T-helper 22 cell (primary cell): ENCODE data around the gene KSR2.
"Not testable (repeated sequence)": the region's sequence is repeated elsewhere in the genome, so short reads cannot be mapped to it uniquely, and the experiment has no call there.

Source experiments
- DNase-seq: peaks from one replicate; pipeline ENCODE4 v3.0.0-alpha.2; 2020; ENCODE audit warnings: low read depth

KSR2 gene

DNA sequence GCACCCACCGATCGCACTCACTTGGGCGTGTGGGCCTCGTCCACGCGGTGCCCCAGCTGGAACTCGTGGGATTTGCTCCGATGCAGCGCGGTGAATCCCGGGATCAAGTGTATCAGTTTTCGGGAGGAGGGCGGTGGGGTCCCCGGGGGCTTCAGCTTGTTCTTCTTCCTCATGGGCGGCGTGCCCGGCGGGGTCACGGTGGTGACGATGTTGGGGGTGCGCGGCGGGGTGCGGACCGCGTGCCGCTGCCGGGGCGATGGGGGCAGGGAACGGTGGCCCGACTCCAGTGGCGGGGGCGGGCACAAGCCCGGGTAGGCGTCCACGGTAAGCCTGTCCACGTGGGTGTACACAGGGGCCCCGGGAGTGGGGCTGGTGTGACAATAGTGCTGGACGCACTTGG lies 207.8 kb downstream of the KSR2 start:
- no peak for DNase-seq

DNA sequence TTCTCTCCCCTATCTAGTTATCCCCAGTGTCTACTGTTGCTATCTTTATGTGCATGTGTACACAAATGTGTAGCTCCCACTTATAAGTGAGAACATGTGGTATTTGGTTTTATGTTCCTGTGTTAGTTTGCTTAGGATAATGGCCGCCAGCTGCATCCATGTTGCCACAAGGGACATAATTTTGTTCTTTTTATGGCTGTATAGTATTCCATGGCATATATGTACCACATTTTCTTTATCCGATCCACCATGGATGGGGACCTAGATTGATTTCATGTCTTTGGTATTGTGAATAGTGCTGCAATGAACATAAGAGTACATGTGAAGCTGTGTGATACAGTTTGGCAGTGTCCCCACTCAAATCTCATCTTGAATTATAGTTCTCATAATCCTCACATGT lies 218.1 kb downstream of the KSR2 start:
- no peak for DNase-seq

- DNase-seq: no peak
Measured at GRCh38 chr12:117749431-117749830, 219.4 kb downstream of the KSR2 start.

GRCh38 chr12:117746358-117746757 lies 222.4 kb downstream of the KSR2 start:
- DNase-seq: not testable (repeated sequence)

DNA sequence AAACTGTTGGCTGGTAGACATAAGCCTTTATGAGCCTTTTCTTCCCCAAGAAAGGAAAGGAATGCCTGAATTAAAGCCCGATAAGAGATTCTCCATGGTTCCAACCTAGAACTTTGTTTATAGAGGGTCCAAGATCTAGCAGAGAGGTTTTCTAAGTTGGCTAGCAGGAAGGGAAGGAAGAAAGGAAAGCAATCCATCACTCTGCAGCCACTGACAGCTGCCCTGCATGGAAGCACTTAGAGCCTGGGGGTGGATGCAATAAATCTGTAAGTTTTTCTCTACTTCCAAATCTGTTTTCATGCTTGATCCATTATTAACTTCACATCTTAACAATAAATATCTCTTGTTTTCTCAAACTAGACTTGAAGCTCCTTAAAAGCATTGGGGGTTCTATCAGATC lies 224.4 kb downstream of the KSR2 start:
- DNase-seq: no peak

DNA sequence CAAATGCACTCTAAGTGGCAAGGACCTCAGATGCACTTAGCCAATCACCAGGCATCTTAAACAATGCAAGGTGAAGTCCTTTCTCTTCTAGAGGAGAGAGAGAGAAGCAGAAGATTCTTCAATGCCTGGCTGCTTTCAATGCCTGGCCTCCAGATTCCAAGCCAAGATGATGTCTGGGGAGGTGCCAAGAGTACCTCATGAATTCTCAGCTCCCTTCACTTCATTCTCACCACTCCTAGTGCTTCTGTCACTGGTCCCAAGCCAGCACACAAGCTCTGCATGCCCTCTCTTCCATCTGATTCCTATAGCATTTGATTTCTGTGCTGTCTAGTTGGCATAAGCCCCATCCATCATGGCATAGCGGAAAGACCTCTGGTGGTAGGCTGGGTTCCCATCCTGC lies 225.0 kb downstream of the KSR2 start:
- DNase-seq: no peak

- DNase-seq: no peak
Measured at GRCh38 chr12:117742721-117743120, 226.1 kb downstream of the KSR2 start.

DNA sequence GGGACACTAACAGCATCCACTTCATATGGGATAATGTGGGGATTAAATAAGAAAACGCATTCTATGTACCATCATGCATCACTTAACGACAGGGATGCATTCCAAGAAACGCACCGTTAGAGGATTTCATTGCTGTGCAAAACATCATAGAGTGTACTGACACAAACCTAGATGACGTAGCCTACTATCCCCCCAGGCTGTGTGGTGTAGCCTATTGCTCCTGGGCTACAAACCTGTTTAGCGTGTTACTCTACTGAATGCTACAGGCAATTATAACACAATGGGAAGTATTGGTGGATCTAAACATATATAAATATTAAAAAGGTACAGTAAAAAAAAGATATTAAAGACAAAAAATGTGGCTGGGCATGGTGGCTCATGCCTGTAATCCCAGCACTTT lies 230.6 kb downstream of the KSR2 start:
- DNase-seq: no peak

DNA sequence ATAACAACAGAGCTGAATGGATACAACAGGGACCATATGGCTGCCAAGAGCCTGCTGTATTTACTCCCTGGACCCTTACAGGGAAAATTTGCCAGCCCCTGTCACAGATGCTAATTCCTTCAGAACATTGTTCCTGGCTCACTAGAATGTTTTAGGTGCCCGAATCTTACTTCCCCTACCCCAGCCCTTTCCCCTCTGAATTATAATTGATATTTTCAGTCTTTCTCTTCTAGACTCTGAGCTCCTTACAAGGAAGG lies 235.3 kb downstream of the KSR2 start:
- DNase-seq: no peak

DNA sequence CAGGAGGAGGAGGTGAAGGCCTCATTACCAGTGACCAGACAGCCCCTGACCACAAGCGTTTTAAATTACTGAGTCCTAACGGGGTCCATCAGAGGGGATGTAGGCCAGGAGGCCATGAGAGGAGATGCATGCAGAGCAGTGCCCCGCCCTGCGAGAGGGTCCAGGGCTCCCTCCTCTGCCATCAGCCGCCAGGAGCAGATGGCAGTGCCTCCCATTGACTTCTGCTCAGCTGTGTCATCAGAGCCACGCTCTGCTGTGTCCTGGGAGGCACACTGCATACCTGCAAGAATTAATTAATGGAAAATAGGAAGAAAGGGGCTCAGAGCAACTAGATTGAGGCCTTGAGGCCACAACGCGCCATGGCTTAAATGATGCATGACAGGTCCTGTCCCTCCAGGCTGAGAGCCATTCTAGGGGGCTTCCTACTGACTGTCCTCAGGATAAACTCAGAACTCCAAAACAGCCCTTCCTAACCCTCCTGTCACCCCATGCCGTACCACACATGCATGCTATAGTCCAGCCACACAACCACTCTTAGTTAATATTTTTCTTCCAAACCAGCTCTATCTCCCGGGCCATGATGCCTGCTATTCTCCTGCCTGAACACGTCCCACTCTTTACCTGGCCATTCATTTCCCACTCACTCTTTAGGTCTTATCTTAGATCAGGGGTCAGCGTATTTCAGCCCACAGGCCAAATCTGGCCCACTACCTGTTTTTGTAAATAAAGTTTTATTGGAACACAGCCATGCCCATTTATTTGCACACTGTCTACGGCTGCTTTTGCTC lies 235.8 kb downstream of the KSR2 start:
- DNase-seq: no peak

- not testable (repeated sequence) for DNase-seq
Measured at GRCh38 chr12:117731131-117731530, 237.7 kb downstream of the KSR2 start.

- no peak for DNase-seq
Measured at GRCh38 chr12:117727301-117727700, 241.5 kb downstream of the KSR2 start.

GRCh38 chr12:117724543-117724942 lies 244.2 kb downstream of the KSR2 start:
- DNase-seq: no peak

GRCh38 chr12:117718559-117718958 lies 250.2 kb downstream of the KSR2 start:
- DNase-seq: no peak

DNA sequence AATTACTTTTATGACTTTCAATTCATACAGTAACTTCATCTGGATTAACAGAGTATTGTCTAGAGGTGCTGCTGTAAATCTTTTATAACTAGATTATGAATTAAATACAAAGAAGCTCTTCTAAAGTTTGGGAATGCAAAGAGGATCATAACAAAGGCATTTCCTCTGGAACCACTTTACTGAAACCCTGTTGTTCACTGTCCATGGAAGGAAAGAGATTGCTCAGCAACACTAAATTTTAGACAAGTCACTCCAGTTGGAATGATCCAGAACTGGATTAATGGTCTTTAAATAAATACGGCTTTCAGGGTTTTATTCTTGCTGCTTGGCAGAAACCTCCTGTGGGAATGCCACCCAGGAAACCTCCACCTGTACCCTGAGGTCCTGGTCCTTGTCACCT lies 250.6 kb downstream of the KSR2 start:
- no peak for DNase-seq

DNA sequence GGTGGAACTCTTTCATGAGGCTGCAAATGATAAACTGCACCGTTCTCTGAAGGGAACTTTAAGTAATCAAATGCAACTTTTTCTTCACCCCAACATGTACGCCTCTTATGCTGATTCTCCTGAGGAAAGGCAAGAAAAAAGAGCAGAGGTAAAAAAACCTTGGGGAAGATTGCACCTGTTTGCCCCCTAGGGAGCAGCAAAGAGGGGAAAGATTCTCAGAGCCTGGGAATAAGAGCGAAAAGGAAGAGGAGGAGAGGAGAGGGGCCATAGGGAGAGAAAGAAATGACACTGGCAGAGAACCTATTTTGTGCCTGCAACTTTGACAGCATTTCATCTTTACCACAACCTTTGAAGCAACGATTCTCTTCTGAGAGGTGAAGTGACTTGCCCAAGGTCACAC lies 254.6 kb downstream of the KSR2 start:
- no peak for DNase-seq

DNA sequence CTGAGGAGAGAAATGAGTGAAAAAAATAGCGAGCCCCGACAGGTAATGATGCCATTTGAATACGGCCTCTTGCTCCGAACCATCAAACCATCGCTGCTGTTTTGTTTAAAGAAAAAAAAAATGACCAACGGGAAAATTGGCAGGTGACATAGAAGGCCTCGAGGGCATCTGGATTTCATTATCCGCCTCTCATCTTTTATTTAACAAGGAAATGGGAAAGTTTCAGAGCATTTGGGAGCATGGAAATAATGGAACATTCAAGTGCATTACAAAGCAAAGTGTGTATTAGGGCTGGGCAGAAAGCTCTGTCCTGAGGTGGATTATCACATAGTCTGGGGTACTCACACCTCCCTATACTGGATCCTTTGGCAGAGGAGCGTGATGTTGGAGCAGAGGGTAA lies 258.7 kb downstream of the KSR2 start:
- DNase-seq: no peak

DNA sequence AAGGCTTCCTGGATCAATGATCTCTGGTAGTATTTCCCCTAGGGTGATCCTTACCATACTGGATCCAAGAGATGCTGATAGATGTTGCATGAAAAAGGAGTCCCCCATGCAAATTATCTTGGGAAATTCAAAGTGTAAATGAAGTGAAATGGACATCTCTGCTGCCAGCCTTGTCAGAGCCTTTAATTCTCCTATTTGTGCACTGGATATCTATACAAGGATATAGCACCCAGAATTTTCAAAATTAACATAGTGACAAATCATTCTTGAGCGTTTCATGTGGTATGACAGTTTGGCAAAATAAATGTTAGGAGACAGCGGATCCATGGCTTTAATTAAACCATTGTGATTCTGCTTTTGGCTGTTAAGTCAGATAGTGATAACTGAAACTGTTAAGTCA lies 260.9 kb downstream of the KSR2 start:
- DNase-seq: no peak

GRCh38 chr12:117703584-117703983 lies 265.2 kb downstream of the KSR2 start:
- DNase-seq: no peak

DNA sequence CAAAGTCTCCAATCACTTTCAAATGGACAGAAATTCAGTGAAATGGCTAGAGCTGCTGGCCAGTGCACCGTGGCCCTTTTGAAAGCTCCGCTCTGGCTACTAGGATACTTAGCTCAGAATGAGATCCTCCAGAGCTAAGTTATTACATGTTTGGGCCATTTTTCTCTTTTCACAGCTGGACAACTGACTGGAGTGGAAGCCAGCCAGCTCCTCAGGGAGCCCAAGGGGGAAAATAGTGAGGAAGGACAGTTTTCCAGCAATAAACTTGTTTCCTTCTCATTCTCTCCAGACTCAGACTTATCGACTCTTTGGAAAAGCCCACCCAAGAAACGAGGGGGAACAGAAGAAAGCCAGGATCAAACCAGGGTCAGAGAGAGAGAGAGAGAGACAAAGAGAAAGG lies 266.0 kb downstream of the KSR2 start:
- DNase-seq: no peak

DNA sequence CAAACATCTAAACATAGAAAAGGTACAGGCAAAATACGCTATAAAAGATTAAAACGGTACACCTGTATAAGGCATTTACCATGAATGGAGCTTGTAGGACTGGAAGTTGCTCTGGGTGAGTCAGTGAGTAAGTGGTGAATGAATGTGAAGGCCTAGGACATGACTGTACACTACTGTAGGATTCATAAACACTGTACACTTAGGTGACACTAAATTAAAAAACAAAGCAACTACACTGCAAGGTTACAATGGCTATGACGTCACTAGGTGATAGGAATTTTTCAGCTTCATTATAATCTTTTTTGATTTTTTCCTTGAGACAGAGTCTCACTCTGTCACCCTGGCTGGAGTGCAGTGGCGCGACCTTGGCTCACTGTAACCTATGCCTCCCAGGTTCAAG lies 269.2 kb downstream of the KSR2 start:
- no peak for DNase-seq

GRCh38 chr12:117699118-117699517 lies 269.7 kb downstream of the KSR2 start:
- no peak for DNase-seq

DNA sequence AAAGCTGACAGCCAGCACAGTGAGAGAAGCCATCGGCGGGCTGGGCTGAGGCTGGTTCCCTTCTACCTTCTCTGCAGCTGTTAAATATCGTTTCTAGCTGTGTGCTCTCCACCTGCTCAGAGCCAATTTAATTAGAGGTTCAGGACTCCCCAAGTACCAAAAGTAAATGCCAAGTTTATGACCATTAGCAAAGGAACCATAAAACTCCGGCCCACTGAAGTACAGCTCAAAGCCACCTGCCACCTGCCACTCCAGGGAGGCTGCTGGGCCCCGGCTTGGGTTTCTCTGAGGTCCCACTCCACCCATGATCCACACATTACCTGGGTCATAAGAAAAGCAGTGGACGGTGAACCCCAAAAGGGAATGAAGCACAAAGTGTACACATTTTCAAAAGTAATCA lies 272.8 kb downstream of the KSR2 start:
- no peak for DNase-seq

- no peak for DNase-seq
Measured at GRCh38 chr12:117692512-117692911, 276.3 kb downstream of the KSR2 start.

GRCh38 chr12:117689857-117690256 lies 278.9 kb downstream of the KSR2 start:
- no peak for DNase-seq
